HG02623 (cell line): ENCODE results near the gene GGA3.
A peak's percentile ranks its signal among the peaks of the same experiment; 100 is the strongest.
"Not testable (repeated sequence)": the region's sequence is repeated elsewhere in the genome, so short reads cannot be mapped to it uniquely, and the experiment has no call there.

Experiments used
- ATAC-seq: cut with Tn5 transposase; IDR thresholded peaks from one replicate; pipeline ENCODE4 v1.9.1; 2021; ENCODE audit warnings: moderate library complexity; ENCODE audit not compliant: unreplicated experiment

The GGA3 gene

GRCh38 chr17:75228305-75228704, 33.1 kb downstream of the GGA3 start:
- no peak for ATAC-seq

DNA sequence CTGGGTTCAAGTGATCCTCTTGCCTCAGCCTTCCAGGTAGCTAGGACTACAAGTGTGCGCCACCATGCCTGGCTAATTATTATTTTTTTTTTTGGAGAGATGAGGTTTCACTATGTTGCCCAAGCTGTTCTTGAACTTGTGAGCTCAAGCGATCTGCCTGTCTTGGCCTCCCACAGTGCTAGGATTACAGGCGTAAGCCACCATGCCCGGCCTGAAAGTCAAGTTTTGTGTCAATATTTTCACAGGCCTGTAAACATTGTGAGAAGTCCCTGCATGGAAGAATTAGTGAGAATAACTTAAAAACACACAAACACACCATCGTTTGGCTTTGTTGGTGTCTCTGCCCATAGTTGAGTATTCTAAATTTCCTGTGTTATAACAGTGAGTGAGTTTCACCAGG, 33.7 kb downstream of the GGA3 start:
- ATAC-seq, result no peak

- ATAC-seq, result no peak
Observed at GRCh38 chr17:75225016-75225415, 36.4 kb downstream of the GGA3 start.

GRCh38 chr17:75219815-75220214, 41.6 kb downstream of the GGA3 start:
- no peak for ATAC-seq

DNA sequence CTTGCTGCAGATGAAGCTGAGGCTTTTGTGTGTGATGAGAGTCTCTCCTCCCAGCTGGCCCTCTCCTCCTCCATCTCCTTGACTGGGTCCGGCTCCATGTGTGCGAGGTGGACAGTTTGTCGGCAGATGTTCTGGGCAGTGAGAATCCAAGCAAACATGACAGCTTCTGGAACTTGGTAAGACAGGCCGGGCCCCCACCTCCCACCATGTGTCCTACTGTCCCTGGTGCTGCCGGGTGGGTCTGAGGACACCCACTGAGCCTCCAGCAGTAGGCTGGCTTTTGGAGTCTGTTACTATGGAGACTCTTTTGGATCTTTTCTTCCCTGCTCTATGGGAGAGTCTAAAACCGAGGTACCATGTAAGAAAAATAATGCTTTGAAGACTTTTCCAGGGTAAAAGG, 43.3 kb downstream of the GGA3 start:
- ATAC-seq, result no peak

DNA sequence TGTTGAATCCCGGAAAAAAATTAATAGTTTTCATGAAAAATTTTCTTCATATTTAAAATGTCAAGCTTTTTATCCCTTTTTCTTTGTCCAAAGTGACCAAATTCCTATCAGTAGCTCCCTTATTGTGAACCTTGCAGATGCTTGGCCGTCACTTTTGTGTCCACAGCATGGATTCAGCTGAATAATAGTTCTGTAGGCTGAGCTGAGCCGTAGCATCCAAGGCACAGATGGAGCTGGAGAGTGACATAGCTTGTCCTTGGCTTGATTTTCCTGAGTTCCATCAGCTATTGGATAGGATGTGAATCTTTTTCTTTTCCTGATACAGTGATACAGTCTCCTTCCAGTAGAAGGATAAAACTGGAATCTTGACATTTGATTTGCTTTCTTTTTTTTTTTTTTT, 52.3 kb downstream of the GGA3 start:
- ATAC-seq, result no peak

DNA sequence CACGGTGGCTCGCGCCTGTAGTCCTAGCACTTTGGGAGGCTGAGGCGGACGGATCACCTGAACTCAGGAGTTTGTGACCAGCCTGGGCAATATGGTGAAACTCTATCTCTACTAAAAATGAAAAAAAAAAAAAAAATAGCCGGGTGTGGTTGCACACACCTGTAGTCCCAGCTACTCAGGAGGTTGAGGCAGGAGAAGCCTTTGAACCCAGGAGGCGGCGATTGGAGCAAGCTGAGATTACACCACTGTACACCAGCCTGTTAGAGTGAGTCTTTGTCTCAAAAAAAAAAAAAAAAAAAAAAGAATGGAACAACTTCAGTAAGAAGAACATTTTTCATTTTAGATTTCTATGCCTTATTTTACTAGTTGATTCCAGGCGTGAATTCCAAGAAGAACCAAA, 53.2 kb downstream of the GGA3 start:
- no peak for ATAC-seq

DNA sequence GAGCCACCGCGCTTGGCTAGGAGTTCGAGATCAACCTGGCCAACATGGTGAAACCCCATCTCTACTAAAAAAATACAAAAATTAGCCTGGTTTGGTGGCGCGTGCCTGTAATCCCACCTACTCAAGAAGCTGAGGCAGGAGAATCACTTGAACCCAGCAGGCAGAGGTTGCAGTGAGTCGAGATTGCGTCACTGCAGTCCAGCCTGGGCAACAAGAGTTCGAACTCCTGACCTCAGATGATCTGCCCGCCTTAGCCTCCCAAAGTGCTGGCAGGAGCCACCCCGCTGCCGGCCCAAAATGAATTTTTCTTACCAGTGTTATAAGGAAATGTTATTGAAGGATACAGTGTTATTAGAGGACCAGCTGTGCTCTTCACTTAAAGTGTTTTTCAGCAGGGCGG, 53.6 kb downstream of the GGA3 start:
- no peak for ATAC-seq

DNA sequence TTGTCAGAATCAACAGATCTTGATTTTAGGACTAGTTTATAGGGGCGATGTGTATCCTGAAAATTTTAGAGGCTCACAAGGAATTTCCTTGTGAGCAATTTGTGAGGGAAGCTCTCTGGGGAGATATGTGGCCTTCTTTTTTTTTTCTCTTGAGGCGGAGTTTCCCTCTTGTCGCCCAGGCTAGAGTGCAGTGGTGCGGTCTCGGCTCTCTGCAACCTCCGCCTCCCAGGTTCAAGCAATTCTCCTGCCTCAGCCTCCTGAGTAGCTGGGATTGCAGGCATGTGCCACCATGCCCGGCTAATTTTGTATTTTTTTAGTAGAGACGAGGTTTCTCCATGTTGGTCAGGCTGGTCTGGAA, 54.4 kb downstream of the GGA3 start:
- ATAC-seq, result not testable (repeated sequence)

DNA sequence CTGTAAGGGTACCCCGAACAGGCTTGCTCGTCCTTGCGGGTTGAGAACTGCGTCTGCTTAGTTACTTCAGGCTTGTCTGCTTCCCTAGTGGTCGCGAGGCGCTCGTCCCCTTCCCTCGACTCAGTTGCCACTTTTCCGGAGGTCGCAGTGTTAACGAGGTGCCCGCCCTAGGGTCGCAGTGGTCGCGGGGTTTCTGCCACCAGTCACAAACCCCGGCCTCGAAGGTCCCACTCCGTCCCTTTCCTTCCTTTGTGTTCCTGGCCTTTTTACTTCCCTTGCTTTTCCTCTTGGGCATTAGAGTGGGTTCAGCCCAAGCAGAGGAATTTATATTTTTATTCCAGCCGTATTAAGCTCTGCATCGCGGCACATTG, 55.6 kb downstream of the GGA3 start:
- peak; percentile 14 for ATAC-seq

GRCh38 chr17:75205037-75205792, 56.2 kb downstream of the GGA3 start, which contains the start of gene NUP85:
NUP85 (plus strand) TSS chr17:75205679; CDS start chr17:75205762, 83 bp downstream.
- peak; percentile 59 for ATAC-seq

DNA sequence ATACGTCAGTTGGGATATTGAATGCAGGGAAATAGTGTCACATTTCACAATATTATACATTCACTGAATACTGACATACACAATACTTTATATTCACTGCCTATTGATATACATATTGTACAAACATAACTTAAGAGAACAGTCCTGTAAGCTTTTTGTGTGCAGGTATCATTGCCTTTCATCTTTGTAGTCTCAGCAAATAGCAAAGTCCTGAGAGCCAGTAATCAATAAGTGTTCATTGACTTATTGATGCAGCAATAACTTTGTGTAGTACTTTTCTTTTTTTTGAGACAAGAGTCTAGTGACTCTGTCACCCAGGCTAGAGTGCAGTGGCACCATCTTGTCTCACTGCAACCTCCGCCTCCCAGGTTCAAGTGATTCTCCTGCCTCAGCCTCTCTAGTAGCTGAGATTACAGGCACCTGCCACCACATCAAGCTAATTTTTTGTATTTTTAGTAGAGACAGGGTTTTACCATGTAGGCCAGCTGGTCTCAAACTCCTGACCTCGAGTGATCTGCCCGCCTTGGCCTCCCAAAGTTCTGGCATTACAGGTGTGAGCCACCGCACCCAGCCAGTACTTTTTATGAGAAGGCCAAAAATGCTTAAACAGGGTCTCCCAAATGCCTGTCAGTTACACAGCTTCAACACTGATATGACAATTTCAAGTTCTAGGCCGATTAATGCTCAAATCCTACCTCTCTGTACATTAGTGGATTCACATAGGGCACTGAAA, 61.4 kb downstream of the GGA3 start:
- no peak for ATAC-seq

DNA sequence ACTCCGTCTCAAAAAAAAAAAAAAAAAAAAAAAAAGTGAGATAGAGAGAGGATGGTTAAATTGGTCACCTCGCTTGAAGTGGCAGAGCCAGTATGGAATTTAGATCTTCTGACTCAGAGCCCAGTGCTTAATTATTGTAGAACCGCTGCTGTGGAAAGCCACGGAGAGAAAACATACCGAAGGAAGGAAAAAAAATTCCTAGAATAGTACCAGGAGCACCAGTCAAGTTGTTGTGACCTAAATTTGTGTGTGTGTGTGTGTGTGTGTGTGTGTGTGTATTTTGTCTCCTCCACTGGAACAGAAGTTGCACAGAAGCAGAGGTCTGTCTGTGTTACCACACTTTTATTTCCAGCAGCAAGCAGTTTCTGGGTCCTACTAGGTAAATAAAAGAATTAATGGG, 66.5 kb downstream of the GGA3 start:
- no peak for ATAC-seq

GRCh38 chr17:75191584-75191983, 69.8 kb downstream of the GGA3 start:
- ATAC-seq, result no peak

- ATAC-seq, result no peak
Observed at GRCh38 chr17:75188614-75189013, 72.8 kb downstream of the GGA3 start.
